H1 (cell line): ENCODE data around the gene BLOC1S3. TPM values are rescaled to one million over a fixed set of nuclear protein-coding genes. Genes with fewer than 3 reads are reported as not detected.

Experiments used
- CTCF ChIA-PET: fragments of 300-600 bp; sonication (Branson Sonifier 250); formaldehyde crosslinking; loops from one replicate; lab custom pipeline; 2021; ENCODE audit not compliant: partially characterized antibody; lab: Charles Lee
- POLR2A ChIA-PET: fragments of 300-600 bp; sonication (Branson Sonifier 250); formaldehyde crosslinking; loops from one replicate; lab custom pipeline; 2021; ENCODE audit warnings: inconsistent platforms; ENCODE audit not compliant: partially characterized antibody; lab: Charles Lee
- DNase-seq, 2 experiments: peaks; one replicate each; pipeline versions ENCODE4 v3.0.0 to v3.0.0-alpha.2; 2010 to 2022; ENCODE audit warnings: low spot score in 2 of 2, low read depth in 1 of 2, mixed read lengths in 1 of 2
- FAIRE-seq: peaks from 2 replicates; lab custom pipeline; 2011; peaks lifted over from hg19 to GRCh38; lab: Jason Lieb, UNC
- H2AFZ ChIP-seq: 2 replicates; pipeline ENCODE4 v1.8.1; 2012; ENCODE audit warnings: low read length, inconsistent platforms
- H2AK5ac ChIP-seq: 2 replicates; pipeline ENCODE4 v1.6.1; 2013; ENCODE audit warnings: low read depth, low read length
- H2BK120ac ChIP-seq: replicated peaks from 2 replicates; pipeline ENCODE3; 2013; ENCODE audit warnings: low read depth, low read length, inconsistent platforms
- H2BK12ac ChIP-seq: 2 replicates; pipeline ENCODE4 v1.6.1; 2013; ENCODE audit warnings: low read depth, low read length
- H2BK15ac ChIP-seq: 2 replicates; pipeline ENCODE4 v1.6.1; 2013; ENCODE audit warnings: low read length
- H2BK20ac ChIP-seq: 2 replicates; pipeline ENCODE4 v1.6.1; 2013; ENCODE audit warnings: low read length
- H2BK5ac ChIP-seq: 2 replicates; pipeline ENCODE4 v1.6.1; 2013; ENCODE audit warnings: low read depth, low read length
- H3K14ac ChIP-seq: 2 replicates; pipeline ENCODE4 v1.6.1; 2013; ENCODE audit warnings: inconsistent platforms; ENCODE audit not compliant: insufficient read length
- H3K18ac ChIP-seq: 2 replicates; pipeline ENCODE4 v1.6.1; 2013; ENCODE audit warnings: low read length; ENCODE audit errors: extremely low read depth
- H3K23ac ChIP-seq: 2 replicates; pipeline ENCODE4 v1.6.1; 2013; ENCODE audit warnings: inconsistent platforms; ENCODE audit not compliant: insufficient read length
- H3K23me2 ChIP-seq: 2 replicates; pipeline ENCODE4 v1.6.1; 2013; ENCODE audit warnings: low read depth, low read length
- H3K27ac ChIP-seq: 2 replicates; pipeline ENCODE4 v1.6.1; 2011; ENCODE audit warnings: low read depth, low read length, inconsistent platforms
- H3K27me3 ChIP-seq, 4 experiments: replicated peaks in 1 of 4; 1 replicate in 1 of 4; 2 replicates in 3 of 4; pipeline versions ENCODE4 v1.6.1 to v1.8.1; 2011 to 2013; ENCODE audit warnings: low read length in 3 of 4, mild to moderate bottlenecking in 3 of 4, inconsistent platforms in 2 of 4, mixed read lengths in 2 of 4, moderate library complexity in 1 of 4; ENCODE audit not compliant: control insufficient read depth in 3 of 4, insufficient read depth in 3 of 4; ENCODE audit errors: extremely low read depth in 1 of 4
- H3K36me3 ChIP-seq, 4 experiments: 2 replicates each; pipeline versions ENCODE4 v1.6.1 to v1.8.1; 2011 to 2013; ENCODE audit warnings: mild to moderate bottlenecking in 4 of 4, low read length in 3 of 4, moderate library complexity in 2 of 4, control low read depth in 1 of 4, inconsistent platforms in 1 of 4; ENCODE audit not compliant: insufficient read depth in 4 of 4, control insufficient read depth in 2 of 4
- H3K4ac ChIP-seq: replicated peaks from 2 replicates; pipeline ENCODE3; 2013; ENCODE audit warnings: low read length, low read depth, mixed read lengths, inconsistent platforms; ENCODE audit not compliant: insufficient read length
- H3K4me1 ChIP-seq, 4 experiments: replicated peaks in 1 of 4; 1 replicate in 1 of 4; 2 replicates in 3 of 4; pipeline versions ENCODE4 v1.6.1 to v1.8.1; 2011 to 2013; ENCODE audit warnings: low read length in 3 of 4, inconsistent platforms in 2 of 4, mixed read lengths in 1 of 4; ENCODE audit not compliant: insufficient read depth in 4 of 4, control insufficient read depth in 3 of 4
- H3K4me2 ChIP-seq, 2 experiments: 2 replicates each; pipeline versions ENCODE4 v1.6.1 to v1.8.1; 2011 to 2013; ENCODE audit warnings: low read depth in 2 of 2, low read length in 2 of 2, control low read depth in 1 of 2, inconsistent platforms in 1 of 2, mild to moderate bottlenecking in 1 of 2; ENCODE audit not compliant: insufficient read depth in 1 of 2
- H3K4me3 ChIP-seq, 4 experiments: fragments of 200-600, 300-600 bp in 1 of 4; sonication (generic), shearing (Covaris generic), sonication (Bioruptor Twin) in 1 of 4; 2 replicates each; pipeline versions ENCODE4 v1.5.1 to v1.8.1; 2011 to 2016; ENCODE audit warnings: low read length in 4 of 4, low read depth in 3 of 4, control low read depth in 2 of 4, inconsistent platforms in 2 of 4, mild to moderate bottlenecking in 2 of 4, mixed read lengths in 1 of 4, moderate library complexity in 1 of 4; ENCODE audit not compliant: insufficient read depth in 2 of 4; ENCODE audit errors: extremely low read depth in 1 of 4
- H3K56ac ChIP-seq: replicated peaks from 2 replicates; pipeline ENCODE3; 2013; ENCODE audit warnings: low read depth, mild to moderate bottlenecking, mixed read lengths, low read length, inconsistent platforms; ENCODE audit not compliant: insufficient read length
- H3K79me1 ChIP-seq: 2 replicates; pipeline ENCODE4 v1.6.1; 2013; ENCODE audit warnings: low read depth, low read length, control low read depth
- H3K79me2 ChIP-seq, 2 experiments: 2 replicates each; pipeline versions ENCODE4 v1.6.1 to v1.8.1; 2012 to 2013; ENCODE audit warnings: low read length in 2 of 2, mild to moderate bottlenecking in 2 of 2, inconsistent platforms in 1 of 2; ENCODE audit not compliant: insufficient read depth in 2 of 2, control insufficient read depth in 1 of 2
- H3K9ac ChIP-seq, 4 experiments: replicated peaks in 1 of 4; 1 replicate in 1 of 4; 2 replicates in 3 of 4; pipeline versions ENCODE4 v1.6.1 to v1.8.1; 2011 to 2013; ENCODE audit warnings: low read depth in 3 of 4, low read length in 3 of 4, control low read depth in 2 of 4, mild to moderate bottlenecking in 2 of 4, moderate library complexity in 2 of 4, inconsistent platforms in 1 of 4; ENCODE audit errors: extremely low read depth in 1 of 4
- H3K9me3 ChIP-seq, 2 experiments: 2 replicates each; pipeline versions ENCODE4 v1.6.1 to v1.8.1; 2012 to 2013; ENCODE audit warnings: mild to moderate bottlenecking in 2 of 2, moderate library complexity in 2 of 2, control low read depth in 1 of 2, inconsistent platforms in 1 of 2, low read depth in 1 of 2, low read length in 1 of 2, mixed read lengths in 1 of 2; ENCODE audit not compliant: insufficient read depth in 2 of 2
- H4K20me1 ChIP-seq, 2 experiments: replicated peaks in 1 of 2; 2 replicates each; pipeline versions ENCODE3 to v1.8.1; 2011 to 2013; ENCODE audit warnings: inconsistent platforms in 2 of 2, low read length in 2 of 2, mild to moderate bottlenecking in 1 of 2; ENCODE audit not compliant: insufficient read depth in 2 of 2, control insufficient read depth in 1 of 2
- H4K5ac ChIP-seq: 2 replicates; pipeline ENCODE4 v1.6.1; 2013; ENCODE audit warnings: low read length, low read depth, mixed read lengths, inconsistent platforms; ENCODE audit not compliant: insufficient read length
- H4K8ac ChIP-seq: 2 replicates; pipeline ENCODE4 v1.8.0; 2013; ENCODE audit warnings: mild to moderate bottlenecking, moderate library complexity, low read length, inconsistent platforms; ENCODE audit not compliant: insufficient read depth; ENCODE audit errors: extremely low read depth
- H4K91ac ChIP-seq: replicated peaks from 2 replicates; pipeline ENCODE3; 2013; ENCODE audit warnings: low read length, mixed read lengths, inconsistent platforms; ENCODE audit not compliant: insufficient read length
- CTBP2 ChIP-seq: IDR thresholded peaks from 2 replicates; pipeline ENCODE4 v1.7.0; 2011; ENCODE audit warnings: borderline replicate concordance, mild to moderate bottlenecking, moderate library complexity, mixed read lengths, low read length; ENCODE audit not compliant: insufficient read depth, insufficient read length
- TBP ChIP-seq: IDR thresholded peaks from 2 replicates; pipeline ENCODE4 v1.6.1; 2011; ENCODE audit warnings: low read depth, low read length, improper control_type of control experiment
- WGBS, 2 experiments: shearing (Covaris generic) in 1 of 2; methylation state at CpG; one replicate each; pipeline versions ENCODE4 v1.1.6 to v1.1.7; 2013 to 2015; ENCODE audit warnings: low lambda C conversion rate in 2 of 2, mixed read lengths in 2 of 2, inconsistent platforms in 1 of 2, low coverage in 1 of 2, missing lambda C conversion rate in 1 of 2; ENCODE audit not compliant: insufficient replicate concordance in 2 of 2, insufficient coverage in 1 of 2, insufficient read length in 1 of 2; ENCODE audit errors: extremely low coverage in 1 of 2, missing lambda C conversion rate in 1 of 2; 5-methylcytosine and 5-hydroxymethylcytosine counted together
- polyA plus RNA-seq, 7 experiments: library from polyadenylated mRNA; depleted of rRNA in 3 of 7; stranded (reverse) in 5 of 7; unstranded in 2 of 7; fragments of >200 nt in 5 of 7; fragments of 200-250 nt in 2 of 7; gene quantifications; 1 replicate in 5 of 7; 2 replicates in 1 of 7; 4 replicates in 1 of 7; pipeline versions ENCODE4 v1.2.1 to v1.2.3, GENCODE V29; 2011 to 2013; ENCODE audit warnings: missing spikeins in 2 of 7, mixed read lengths in 2 of 7
- total RNA-seq: library from RNA; stranded (reverse); fragmentation: NEBNext Ultra II Directional; extraction: Animal tissue kit (Norgen Biotek cat#: 25700); gene quantifications from 2 replicates; pipeline ENCODE4 v1.2.1, GENCODE V29; 2021

BLOC1S3 gene
- total and polyA plus RNA-seq, 2 of the 8 experiments (the other 6 are each of a cell fraction or from before 2014, with no cell fraction given): 6.0 to 6.1 TPM

- Histone ChIP-seq H3K23ac (no peak overlapping the region), H3K9me3 (no peaks in the 10 kb centered on the region; a peak in 1 of 4 replicates), H2BK5ac (no peak overlapping the region), H3K14ac (peak overlapping the region; percentile 70), H3K79me2 (no peaks in the 10 kb centered on the region), H4K20me1 (no peaks in the 10 kb centered on the region), H3K4ac (no peak overlapping the region), H3K27ac (no peak overlapping the region), H2AFZ (0 out of 2 replicates have a peak overlapping the region, but pooled peaks have one; percentile 3), H3K18ac (peak overlapping the region; percentile 71; the same call in 1 of the 2 replicates), H3K23me2 (peaks cover 17% of the 10 kb centered on the region; the same call in 1 of the 2 replicates), H2BK15ac (peak overlapping the region; percentile 46; the same call in 1 of the 2 replicates), H3K79me1 (no peaks in the 10 kb centered on the region), H4K8ac (no peak overlapping the region), H3K9ac (no peak overlapping the region), H2BK12ac (0 out of 2 replicates have a peak overlapping the region, but pooled peaks have one; percentile 27), H3K4me1 (peaks cover 0 to 13% (median 8%) of the 10 kb centered on the region in 4 experiments; a peak in 5 of 7 replicates), H2AK5ac (0 out of 2 replicates have a peak overlapping the region, but pooled peaks have one; percentile 53), H3K27me3 (peaks cover 14 to 44% (median 37%) of the 10 kb centered on the region in 4 experiments), H3K4me2 (peak overlapping the region; percentile 82 to 94), H2BK120ac (no peak overlapping the region), H3K56ac (peak overlapping the region; percentile 16), H4K5ac (no peak overlapping the region), H3K36me3 (no peaks in the 10 kb centered on the region; a peak in 1 of 8 replicates), H4K91ac (no peak overlapping the region), H3K4me3 (peak overlapping the region; percentile 34 to 64 (median 39)), H2BK20ac (no peak overlapping the region)
- ChIA-PET CTCF (interaction anchor here (0.6 to 3.5 kb wide), 6 partner anchors 10 to 89 kb away, joined by 3 to 14 read pairs (median 4); no protein-coding TSS in a partner anchor), POLR2A (interaction anchor here (0.9 to 1.5 kb wide), 2 partner anchors 16 to 29 kb away, joined by 6 to 7 read pairs; no protein-coding TSS in a partner anchor)
- TF ChIP-seq CTBP2 (peak; percentile 4), TBP (no peak)
- FAIRE-seq (no peak), DNase-seq (peak in 1 of 2 experiments; percentile 65)
- WGBS, 2 experiments: 0% methylated on average over 3 of the region's 14 CpGs; no CpG with 5 or more reads in 1 of the 2 experiments
These were observed 39.4 kb downstream of the BLOC1S3 start for GRCh38 chr19:45217957-45218334.
